ENCODE results near the gene NHERF2.

Gene NHERF2

DNA sequence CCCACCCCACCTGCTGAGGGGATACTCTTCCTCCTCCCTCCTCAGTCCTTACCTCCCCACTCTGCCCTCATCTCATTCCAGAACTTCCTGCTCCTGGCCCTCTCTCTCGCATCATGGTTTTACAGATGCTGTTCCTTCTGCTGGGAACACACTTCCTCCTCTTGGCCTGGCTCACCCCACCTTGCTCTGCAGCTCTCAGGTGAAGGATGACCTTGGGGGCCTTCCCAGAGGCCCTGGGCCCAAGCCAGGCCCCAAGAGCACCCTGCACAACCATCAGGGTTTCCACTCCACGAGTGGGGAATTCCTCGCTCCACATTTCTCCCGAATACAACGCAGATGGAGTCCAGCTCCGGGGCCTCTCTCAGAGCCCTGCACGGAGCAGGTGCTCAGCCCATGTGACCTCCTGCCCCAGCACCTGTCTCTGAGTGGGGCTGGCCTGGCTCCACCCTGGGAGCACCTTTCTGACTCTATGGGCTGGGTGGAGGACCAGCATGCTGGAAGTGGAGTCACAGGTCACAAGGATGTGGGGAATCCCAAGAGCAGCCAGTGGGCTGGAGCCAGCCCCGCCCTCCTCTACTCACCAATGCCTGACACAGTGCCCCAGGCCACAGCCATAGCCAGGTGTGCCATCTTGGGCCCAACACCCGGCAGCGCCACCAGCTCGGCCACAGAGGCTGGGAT is 16.4 kb downstream of the NHERF2 start:
- no peak for DNase-seq

DNA sequence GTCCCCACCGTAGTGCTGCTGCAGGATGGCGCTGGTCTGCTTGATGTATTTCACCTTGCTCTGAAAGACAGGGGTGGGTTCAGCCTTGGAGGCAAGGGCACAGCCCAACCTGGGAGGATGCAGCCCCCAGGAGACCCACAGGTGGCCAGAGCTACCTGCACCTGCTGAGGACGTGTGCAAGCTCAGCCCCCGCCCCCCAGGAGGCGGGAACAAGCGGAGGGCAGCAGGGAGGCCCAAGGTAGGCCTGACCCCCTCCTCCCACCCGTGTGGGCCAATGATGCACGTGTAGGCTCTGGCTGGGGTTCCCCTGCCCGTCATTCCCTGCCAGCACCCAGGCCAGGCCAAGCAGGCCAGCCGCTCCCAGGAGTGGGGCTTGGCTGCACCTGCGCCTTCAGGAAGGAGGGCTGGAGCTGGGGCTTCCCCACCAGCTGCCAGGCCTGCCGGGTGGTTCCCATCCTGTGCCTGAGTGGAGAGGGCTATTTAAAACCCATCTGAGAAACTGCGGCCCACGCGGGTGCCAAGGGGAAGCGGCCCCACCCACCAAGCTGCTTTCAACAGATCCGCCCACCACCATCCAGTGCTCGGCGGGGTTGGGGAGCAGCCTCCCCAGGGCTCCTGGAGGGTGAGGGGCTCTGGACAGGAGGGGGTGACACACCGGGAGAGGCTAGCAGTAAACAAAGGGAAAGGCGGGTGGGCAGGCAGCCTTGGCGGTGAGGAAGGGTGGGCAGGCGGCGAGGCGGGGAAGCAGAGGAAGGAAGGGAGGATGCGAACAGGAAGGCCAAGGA is 17.2 kb downstream of the NHERF2 start:
- no peak for DNase-seq

DNA sequence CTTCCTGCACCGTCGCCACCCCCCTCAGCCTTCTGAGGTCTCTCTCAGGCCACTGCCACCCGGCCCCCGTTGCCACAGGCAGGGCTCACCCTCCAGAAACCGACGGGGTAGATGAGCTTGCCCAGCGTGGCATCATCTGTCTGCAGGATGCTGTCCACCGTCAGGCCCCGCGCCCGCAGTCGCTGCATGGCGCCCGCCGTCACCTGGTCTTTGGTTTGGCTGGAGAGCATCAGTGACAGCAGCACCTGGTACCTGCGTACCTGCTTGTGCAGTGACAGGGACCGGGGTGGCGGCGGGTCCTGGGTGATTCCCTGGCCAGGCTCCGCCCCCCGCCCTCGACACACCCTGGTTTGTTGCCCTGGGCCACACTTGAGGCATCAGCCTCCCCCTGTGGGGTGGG is 17.8 kb downstream of the NHERF2 start:
- DNase-seq: no peak

DNA sequence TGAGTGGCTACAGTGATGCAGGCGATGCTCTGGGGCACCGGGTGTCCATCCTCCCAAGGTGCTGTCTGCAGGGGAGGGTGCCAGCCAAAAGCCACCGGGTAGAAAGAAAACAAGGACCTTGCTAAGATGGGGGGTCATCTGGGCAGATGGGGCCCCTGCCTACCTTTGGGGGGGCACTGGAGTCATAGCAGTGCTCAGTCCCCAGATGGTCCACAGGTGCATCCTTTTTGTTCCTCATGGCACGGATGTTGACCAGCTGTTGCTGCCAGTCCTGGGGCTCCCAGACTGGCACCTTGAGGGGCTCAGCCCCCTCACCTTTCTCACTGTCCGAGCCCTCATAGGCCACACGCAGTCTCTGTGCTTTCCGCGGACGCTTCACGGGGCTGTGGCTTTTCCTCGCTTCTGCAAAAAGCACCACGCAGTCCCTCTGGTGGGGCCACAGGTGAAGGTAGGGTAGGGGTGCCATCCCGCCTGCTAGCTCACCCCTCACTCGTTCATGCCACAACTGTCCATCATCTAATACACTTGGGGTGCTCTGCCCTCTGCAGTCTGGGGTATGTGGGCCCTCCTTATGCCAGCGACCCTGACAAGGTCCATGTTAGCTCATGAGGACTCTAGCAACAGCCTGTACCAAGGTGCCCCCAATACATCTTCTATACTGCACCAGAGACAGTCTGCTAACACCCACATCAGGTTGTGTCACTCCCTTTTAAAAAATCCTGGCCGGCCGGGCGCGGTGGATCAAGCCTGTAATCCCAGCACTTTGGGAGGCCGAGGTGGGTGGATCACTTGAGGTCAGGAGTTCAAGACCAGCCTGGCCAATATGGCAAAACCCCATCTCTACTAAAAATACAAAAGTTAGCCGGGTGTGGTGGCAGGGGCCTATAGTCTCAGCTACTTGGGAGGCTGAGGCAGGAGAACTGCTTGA is 19.5 kb downstream of the NHERF2 start:
- DNase-seq: no peak

DNA sequence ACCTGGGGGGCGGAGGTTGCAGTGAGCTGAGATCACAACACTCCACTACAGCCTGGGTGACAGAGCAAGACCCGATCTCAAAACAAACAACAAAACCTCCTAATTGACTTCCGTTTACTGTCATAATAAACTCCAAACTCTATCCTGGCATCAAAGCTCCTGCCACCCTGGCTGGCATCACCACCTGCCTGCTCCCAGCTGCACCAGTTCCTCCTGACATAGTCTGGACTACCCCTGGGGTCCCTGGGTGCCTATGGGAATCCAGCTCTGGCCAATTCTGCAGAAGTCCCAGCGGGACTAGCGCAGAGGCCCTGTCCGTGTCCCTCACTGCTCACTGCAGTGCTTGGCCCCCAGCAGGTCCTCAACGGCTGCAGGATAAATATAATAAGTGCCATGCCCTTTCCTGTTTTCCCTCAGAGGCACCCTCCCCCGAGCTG is 20.2 kb downstream of the NHERF2 start:
- DNase-seq: no peak

DNA sequence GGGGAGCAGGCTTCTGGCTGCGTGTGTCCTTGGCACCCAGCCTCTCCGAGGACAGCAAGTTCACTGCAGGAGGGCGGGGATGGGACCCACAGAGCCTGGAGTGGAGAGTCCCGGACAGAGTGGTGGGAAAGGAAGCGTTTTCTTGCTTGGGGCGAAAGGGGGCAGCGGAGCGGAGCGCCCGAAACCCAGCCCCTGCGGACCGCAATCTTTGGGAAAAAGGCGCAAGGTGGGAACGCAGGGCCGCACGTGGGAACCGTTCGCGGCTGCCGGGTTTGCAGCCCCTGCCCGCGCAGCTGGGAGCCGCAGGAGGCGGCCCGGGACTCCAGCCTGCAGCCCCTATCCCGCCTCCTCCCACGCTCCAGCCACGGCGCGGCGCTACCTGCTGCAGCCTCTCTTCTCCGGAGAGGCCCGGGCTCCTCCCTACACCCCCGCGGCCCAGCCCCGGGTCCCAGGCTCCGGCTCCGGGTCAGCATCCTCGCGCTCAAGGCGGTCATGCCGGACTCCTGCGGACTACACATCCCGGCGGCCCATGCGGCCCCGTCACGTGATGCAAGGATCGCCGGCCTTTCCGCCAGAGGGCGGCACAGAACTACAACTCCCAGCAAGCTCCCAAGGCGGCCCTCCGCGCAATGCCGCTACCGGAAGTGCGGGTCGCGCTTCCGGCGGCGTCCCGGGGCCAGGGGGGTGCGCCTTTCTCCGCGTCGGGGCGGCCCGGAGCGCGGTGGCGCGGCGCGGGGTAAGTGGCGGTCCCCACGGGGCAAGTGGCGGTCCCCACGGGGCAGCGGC is 20.8 kb downstream of the NHERF2 start, which contains the start of the genes NTHL1 and TSC2:
Gene NTHL1, minus strand, starts transcription at position 505 of the 786 bp plus-strand sequence. Its CDS starts 11 bp downstream, at position 494.
Gene TSC2, plus strand, starts transcription at position 656 of the 786 bp plus-strand sequence. CDS start 631 bp downstream, outside the sequence.
- peak; percentile 75 for DNase-seq

DNA sequence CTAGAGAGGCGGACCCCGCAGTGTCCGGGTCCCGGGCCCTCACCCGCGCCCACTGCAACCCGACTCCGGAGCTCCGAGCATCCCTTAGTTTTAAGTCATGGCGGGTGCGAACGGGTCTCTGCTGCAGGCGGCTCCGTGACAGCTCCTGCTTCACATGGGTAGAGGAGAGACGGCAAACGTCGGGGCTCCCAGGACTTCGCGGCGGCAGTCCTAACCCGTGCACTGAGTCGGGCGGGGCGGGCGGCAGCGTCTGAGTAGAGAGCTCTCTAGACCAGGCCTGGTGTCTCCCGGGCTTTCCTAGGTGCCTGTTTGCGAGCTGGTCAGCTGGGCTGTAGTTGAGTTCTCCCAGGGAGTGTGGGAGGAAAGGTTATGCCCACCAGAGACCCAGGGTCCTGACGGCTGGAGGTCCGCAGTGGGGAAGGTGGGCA is 21.4 kb downstream of the NHERF2 start:
- no peak for DNase-seq

DNA sequence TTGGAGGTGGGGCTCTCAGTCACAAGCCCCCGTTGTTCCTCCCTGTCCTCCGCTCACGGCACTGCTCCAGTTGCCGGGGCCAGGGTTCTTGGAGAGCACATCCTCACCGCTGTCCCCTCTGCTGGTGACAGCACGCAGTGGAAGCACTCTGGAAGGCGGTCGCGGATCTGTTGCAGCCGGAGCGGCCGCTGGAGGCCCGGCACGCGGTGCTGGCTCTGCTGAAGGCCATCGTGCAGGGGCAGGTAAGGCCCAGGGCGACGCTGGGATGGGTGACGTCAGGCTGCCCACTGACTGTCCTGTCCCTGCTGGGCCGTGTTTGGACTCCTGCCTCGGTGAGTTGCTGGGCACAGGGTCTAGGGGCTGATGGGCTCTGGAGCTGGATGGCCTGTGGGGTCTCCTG is 26.5 kb downstream of the NHERF2 start:
- DNase-seq: no peak

DNA sequence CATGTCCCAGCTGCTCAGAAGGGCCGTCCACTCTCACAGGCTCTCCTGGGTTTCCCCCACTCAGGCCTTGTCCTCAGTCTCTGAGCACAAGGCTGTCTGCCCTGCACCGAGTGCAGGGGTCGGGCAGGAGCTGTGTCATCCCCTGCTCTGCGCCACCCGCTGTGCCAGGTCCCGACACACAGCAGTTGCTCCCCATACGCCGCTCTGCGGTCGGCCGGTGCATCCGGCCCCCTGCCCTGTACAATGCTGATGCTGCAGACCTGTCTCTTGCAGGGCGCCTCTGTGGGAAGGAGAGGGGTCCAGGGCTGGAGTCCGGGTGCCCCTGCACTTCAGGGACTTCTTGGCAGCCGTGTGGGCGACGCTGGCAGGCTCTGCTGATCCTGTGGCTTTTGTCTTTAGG is 27.2 kb downstream of the NHERF2 start:
- DNase-seq: no peak

DNA sequence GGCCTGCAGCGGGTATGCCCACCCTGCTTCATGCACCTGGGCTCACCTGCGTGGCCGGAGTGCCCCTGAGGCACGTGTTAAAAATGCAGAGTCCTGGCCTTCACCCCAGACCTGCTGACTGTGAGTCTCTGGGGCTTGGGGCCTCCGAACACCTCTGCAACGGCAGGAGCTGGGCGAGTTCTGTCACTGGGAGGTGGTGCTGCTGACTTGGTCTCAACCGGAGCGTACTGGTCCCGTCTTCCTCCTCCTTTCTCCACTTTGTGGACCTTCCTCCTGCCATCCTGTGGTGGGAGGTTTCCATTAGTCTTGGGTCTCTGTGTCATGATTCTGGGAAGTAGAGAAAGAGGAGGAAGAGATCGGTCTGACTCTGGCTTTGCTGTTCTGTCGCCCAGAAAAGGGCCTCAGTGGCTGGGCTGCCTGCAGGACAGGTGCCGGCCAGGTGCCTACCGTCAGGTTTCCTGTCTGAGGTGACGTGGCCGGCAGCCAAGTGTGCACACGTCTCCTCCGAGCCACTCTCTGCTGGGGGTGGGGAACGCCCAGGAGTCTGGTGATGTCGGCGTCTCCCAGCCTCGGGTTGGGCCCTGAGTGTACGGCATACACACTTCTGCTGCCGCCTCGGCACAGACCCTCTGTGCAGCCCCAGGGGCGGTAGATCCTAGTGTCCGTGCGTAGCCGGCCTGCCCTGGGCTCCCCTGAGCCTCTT is 28.0 kb downstream of the NHERF2 start:
- no peak for DNase-seq

DNA sequence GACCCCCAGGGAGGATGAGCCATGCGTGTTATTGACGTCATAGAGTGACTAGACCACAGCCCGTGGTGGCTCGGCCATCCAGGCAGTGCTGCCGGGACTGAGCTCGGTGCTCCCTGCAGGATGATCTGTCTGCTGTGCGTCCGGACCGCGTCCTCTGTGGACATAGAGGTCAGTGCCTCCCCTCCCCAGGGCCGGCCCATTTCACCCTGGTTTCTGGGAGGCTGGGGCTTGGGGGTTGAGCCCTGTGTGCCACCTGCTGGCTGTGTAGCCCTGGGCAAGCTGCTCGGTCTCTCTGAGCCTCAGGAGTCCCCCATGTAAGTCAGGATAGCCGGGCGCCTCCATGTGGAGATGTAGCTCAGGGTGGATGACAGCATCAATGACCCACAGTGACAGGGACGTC is 29.4 kb downstream of the NHERF2 start:
- DNase-seq: no peak

DNA sequence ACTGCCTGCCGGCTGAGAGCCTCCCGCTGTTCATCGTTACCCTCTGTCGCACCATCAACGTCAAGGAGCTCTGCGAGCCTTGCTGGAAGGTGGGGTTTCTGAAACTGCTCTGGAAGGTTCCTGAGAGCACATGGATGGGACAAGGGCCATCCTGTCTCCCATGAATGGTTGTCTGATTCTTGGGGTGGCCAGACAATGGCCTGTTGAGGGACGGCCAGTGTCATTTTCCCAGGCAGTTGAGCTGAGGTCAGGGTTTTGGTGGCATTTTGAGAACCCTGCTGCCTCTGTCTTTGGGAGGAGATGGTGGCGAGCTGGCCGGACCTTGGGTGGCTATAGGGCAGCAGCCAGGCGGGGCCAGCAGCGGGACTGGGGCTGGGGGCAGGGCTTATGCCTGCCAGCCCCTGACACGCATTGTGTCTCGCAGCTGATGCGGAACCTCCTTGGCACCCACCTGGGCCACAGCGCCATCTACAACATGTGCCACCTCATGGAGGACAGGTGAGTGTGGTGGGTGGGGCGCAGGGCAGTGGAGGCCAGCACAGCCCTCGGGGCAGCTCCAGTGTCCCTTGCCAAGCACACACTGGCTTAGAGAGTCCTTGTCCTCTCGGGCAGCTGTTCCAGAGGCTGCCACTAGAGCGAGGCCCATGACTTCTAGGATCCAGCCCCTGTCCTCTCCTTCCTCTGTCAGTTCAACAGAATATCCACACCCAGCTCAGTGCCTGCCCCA is 30.1 kb downstream of the NHERF2 start:
- DNase-seq: no peak

DNA sequence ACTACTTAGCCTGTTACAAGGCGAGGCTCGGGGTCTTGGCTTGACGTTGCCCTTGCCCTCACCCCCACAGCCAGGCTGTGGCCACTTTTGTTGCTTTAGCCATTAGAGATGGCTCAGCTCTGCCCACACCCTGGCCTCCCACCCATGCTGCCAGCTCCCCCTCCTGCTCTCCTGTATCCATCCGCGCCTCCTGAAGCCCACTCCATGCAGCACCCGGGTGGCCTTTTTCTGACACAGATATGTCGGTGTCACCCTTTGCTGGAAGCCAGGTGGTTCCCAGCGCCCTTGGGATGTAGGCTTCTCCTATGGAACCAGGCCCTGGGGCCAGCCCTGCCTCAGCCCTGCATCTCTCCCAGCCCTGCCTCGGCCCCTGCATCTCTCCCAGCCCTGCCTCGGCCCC is 30.7 kb downstream of the NHERF2 start:
- no peak for DNase-seq

DNA sequence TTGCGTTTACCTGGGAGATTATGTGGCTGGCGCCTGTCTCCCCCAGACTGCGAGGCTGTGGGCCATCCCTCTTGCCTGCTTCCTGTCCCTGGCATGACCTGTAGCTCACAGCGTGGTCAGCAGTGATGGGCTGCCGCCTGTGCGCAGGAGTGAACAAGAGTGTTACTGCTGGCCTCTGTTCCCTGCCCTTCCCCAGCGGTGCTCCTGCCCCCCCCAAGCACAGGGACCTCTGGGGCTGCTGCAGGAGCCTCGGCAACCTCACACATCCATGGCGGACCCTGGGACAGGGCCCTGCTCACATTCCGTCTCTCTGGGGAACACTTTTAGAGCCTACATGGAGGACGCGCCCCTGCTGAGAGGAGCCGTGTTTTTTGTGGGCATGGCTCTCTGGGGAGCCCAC is 31.7 kb downstream of the NHERF2 start:
- no peak for DNase-seq

DNA sequence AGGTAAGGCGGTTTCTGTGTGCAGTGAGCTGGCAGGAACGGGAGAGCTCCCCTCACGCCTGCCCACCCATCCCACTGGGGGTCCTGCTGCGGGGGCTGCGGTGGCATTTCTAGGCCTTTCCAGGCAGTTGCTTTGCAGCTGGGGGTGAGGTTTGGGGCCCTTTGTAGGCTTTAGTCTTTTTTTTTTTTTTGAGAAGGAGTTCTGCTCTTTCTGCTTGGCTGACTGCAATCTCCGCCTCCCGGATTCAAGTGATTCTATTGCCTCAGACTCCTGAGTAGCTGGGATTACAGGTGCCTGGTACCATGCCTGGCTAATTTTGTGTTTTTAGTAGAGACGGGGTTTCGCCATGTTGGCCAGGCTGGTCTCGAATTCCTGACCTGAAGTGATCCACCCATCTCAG is 32.2 kb downstream of the NHERF2 start:
- no peak for DNase-seq

DNA sequence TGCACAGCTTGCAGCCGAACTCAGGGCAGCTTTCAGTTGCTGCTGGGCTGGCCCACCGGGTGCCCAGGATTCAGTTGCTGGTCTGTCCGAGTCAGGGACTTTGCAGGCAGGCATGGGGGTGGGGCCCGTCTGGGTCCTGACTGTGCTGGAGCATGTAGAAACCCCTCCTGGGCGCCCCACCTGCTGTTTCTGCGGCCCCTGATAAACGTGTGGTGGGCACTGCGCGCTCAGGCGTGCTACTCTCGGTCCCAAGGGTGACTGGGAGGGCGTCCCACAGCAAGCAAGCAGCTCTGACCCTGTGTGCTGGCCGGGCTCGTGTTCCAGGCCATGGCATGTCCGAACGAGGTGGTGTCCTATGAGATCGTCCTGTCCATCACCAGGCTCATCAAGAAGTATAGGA is 33.6 kb downstream of the NHERF2 start:
- DNase-seq: no peak

DNA sequence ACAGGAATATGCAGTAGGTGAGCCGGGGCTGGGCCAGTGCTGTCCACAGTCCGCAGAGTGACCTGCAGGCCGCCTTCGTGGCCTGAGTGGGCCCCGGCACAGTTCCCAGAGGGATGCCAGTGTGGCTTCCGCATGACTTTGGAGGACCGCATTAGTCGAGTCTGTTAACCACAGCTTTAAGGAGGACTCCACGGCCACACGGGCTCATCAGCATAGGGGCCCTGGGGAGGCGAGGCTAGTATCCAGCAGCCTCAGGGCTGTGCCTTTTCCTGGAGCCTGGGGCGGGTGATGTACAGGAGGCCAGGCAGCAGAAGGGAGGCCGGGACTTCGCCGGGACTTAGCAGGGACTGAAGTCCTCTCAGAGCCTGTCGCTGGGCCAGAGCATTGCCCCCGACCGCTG is 34.3 kb downstream of the NHERF2 start:
- DNase-seq: no peak

DNA sequence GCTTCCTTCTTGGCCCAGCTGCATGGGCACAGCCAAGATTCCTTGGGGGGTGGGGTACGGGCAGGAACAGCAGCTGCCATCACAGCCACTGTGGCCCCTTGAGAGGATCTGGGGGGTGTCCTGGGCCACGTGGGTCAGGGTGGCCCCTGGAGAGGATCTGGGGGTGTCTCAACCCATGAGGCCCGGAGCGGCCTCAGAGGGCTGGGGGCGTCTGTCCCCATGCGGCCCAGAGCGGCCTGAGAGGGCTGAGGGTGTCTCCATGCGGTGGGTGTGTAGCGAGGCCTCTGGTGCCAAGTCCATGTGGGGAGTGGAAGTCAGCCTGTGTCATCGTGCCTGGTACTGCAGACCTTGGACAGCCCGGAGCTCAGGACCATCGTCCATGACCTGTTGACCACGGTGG is 34.8 kb downstream of the NHERF2 start:
- no peak for DNase-seq

DNA sequence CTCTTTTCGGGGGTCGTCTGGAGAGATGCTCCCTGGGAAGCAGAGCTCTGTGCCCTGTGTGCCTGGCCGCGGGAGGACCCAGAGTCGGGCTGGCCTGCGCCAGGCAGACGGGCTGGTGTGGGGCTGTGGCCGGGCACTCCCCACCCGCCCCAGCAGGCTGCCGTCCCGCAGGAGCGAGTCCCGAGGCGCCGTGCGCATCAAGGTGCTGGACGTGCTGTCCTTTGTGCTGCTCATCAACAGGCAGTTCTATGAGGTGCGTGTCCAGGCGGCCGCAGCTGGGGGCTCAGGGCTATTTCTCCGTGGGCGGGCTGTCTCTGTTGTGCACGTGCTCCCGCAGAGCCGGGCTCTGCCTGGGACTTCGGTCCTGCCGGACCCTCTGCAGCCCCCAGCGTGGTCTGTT is 36.1 kb downstream of the NHERF2 start:
- no peak for DNase-seq

DNA sequence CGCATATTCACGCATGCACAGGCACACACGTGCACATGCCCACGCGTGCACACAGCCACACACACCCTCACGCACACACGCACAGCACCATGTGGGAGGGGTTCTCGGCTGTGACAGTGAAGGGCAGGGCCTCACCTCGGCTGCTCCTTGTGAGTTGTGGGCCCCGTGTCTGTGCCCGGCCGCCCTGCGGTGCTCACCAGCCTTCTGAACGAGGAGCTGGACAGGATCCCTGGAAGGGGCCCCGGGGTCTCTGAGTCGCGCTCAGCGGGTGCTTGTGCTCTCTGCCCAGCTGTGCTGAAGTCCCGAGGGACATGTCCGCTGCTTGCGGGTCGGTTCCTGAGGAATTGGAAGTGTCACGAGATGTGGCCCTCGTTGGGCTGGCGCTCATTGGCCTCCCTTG is 37.2 kb downstream of the NHERF2 start:
- no peak for DNase-seq

DNA sequence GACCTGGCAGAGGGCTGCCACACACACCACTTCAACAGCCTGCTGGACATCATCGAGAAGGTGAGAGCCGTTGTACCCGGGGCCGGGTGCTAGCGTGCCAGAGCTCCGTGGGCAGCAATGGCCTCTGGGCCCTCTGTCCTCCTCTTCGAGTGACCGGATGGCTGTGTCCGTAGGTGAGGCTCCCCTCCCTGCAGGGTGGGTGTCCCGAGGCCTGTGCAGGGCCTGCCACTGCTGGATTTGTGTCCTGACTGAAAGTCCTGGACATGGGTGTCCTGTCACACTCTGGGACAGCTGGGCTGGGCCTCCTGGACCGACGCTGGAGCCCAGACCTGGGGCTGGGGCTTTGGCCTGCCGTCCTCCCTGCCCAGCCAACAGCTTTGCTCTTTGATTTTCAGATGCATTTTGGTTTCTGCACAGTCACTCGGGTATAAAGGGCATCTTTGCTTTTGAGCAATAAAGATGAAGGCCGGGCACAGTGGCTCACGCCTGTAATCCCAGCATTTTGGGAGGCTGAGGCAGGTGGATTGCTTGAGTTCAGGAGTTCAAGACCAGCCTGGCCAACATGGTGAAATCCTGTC is 37.8 kb downstream of the NHERF2 start:
- no peak for DNase-seq

All from NCI-H748 treated with DMSO at 0.1 percent for 48 hours (cell line).